ENCODE data around the gene RAP1GDS1. TPM values are rescaled to one million over a fixed set of nuclear protein-coding genes. Genes with fewer than 3 reads are reported as not detected.

Gene RAP1GDS1
- total and polyA plus RNA-seq, 2 of the 13 experiments (the other 11 are each of a cell fraction or from before 2014, with no cell fraction given) = 19.3 to 42.5 TPM

DNA sequence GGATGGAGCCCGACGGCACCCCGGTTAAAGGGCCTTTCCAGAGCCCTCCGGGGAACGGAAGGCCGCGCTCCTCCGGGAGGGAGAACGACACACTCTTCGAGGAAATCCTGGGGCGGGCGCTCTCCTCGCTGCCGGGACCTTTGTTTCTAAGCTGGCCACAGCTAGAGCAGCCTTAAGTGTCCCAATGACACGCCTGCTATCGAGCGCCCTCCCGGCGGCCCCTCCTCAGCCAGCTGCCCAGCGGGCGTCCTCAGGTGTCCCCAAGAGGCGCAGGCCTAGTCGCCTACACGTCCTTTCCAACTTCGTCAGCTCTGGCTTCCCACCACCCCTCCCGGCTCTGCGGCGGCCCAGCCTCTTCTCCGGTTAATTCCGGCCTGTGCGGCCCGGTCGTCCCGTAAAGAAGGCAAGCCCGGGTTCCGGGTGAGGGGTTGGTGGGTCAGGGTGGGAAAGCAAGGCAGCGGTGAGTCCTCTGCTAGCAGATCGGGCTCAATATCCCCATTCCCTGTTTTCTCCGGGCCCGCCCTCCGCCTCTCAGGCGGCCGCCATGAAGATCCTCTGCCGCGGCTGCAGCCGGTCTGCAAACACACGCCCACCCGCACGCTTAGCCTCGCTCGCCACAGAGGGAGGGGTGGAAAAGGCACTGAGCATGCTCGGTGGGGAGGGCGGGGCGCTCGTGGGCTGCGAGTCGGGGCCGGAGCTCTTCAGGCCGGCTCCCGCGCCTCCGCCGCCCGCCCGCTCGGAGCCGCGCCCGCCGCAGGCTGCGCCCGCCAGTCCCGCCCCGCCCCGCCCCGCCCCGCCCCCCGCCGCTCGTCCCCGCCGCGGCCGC, at the start of gene RAP1GDS1 (continued):
- TF ChIP-seq, protein P1, sequence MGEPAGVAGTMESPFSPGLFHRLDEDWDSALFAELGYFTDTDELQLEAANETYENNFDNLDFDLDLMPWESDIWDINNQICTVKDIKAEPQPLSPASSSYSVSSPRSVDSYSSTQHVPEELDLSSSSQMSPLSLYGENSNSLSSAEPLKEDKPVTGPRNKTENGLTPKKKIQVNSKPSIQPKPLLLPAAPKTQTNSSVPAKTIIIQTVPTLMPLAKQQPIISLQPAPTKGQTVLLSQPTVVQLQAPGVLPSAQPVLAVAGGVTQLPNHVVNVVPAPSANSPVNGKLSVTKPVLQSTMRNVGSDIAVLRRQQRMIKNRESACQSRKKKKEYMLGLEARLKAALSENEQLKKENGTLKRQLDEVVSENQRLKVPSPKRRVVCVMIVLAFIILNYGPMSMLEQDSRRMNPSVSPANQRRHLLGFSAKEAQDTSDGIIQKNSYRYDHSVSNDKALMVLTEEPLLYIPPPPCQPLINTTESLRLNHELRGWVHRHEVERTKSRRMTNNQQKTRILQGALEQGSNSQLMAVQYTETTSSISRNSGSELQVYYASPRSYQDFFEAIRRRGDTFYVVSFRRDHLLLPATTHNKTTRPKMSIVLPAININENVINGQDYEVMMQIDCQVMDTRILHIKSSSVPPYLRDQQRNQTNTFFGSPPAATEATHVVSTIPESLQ (CRISPR knock-in tag; conservative IDR thresholded peaks at IDR 0.05) = 0 out of 2 replicates have a peak, but pooled peaks have one; percentile 26
- peak; percentile 94 for TF ChIP-seq POLR2AphosphoS5 (IDR thresholded peaks at IDR 0.05; ENCODE audit: low read depth, low read length)
- no peak for TF ChIP-seq ZNF589 (CRISPR knock-in tag; conservative IDR thresholded peaks at IDR 0.05)
- no peak for TF ChIP-seq ARID2 (CRISPR knock-in tag; IDR thresholded peaks at IDR 0.05; ENCODE audit: borderline replicate concordance)
- TF ChIP-seq ZNF816 (CRISPR knock-in tag; IDR thresholded peaks at IDR 0.05; ENCODE audit: borderline replicate concordance) = peak; percentile 49
- TF ChIP-seq, protein P2, sequence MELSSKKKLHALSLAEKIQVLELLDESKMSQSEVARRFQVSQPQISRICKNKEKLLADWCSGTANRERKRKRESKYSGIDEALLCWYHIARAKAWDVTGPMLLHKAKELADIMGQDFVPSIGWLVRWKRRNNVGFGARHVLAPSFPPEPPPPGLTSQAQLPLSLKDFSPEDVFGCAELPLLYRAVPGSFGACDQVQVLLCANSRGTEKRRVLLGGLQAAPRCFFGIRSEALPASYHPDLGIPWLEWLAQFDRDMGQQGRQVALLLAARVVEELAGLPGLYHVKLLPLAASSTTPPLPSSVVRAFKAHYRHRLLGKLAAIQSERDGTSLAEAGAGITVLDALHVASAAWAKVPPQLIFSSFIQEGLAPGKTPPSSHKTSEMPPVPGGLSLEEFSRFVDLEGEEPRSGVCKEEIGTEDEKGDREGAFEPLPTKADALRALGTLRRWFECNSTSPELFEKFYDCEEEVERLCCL (CRISPR knock-in tag; IDR thresholded peaks at IDR 0.05; ENCODE audit: borderline replicate concordance) = no peak
- no peak for TF ChIP-seq ZNF724P (CRISPR knock-in tag; IDR thresholded peaks at IDR 0.05; ENCODE audit: borderline replicate concordance)
- no peak for TF ChIP-seq GABPA (IDR thresholded peaks at IDR 0.05; ENCODE audit: low read depth, low read length)
- peak; percentile 16; the same call in 1 of the 2 replicates for TF ChIP-seq GABPA (CRISPR knock-in tag; IDR thresholded peaks at IDR 0.05; ENCODE audit: low read depth)
- no peak for TF ChIP-seq CHD2 (IDR thresholded peaks at IDR 0.05; ENCODE audit: low read depth, low read length)
- TF ChIP-seq ZNF563 (CRISPR knock-in tag; IDR thresholded peaks at IDR 0.05) = peak; percentile 77; the same call in 1 of the 2 replicates
- no peak for TF ChIP-seq SMARCC2 (IDR thresholded peaks at IDR 0.05)
- 0 out of 2 replicates have a peak, but pooled peaks have one; percentile 26 for TF ChIP-seq CC2D1A (CRISPR knock-in tag; IDR thresholded peaks at IDR 0.05)
- peak; percentile 53; the same call in 1 of the 2 replicates for TF ChIP-seq MED1 (CRISPR knock-in tag; IDR thresholded peaks at IDR 0.05)
- TF ChIP-seq ZSCAN30 (CRISPR knock-in tag; IDR thresholded peaks at IDR 0.05) = peak; percentile 12; the same call in 1 of the 2 replicates
- TF ChIP-seq, protein P3, sequence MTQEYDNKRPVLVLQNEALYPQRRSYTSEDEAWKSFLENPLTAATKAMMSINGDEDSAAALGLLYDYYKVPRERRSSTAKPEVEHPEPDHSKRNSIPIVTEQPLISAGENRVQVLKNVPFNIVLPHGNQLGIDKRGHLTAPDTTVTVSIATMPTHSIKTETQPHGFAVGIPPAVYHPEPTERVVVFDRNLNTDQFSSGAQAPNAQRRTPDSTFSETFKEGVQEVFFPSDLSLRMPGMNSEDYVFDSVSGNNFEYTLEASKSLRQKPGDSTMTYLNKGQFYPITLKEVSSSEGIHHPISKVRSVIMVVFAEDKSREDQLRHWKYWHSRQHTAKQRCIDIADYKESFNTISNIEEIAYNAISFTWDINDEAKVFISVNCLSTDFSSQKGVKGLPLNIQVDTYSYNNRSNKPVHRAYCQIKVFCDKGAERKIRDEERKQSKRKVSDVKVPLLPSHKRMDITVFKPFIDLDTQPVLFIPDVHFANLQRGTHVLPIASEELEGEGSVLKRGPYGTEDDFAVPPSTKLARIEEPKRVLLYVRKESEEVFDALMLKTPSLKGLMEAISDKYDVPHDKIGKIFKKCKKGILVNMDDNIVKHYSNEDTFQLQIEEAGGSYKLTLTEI (CRISPR knock-in tag; conservative IDR thresholded peaks at IDR 0.05) = no peak
- peak; percentile 45 for TF ChIP-seq ZNF292 (CRISPR knock-in tag; IDR thresholded peaks at IDR 0.05; ENCODE audit: borderline replicate concordance, low read depth)
- TF ChIP-seq WIZ (CRISPR knock-in tag; IDR thresholded peaks at IDR 0.05) = no peak
- TF ChIP-seq AGO2 (optimal IDR thresholded peaks at IDR 0.05; ENCODE audit: low read depth, low read length) = peak; percentile 96
- no peak; the same call in 1 of the 2 replicates for TF ChIP-seq FLYWCH1 (CRISPR knock-in tag; IDR thresholded peaks at IDR 0.05)
- TF ChIP-seq ZSCAN20 (CRISPR knock-in tag; IDR thresholded peaks at IDR 0.05; ENCODE audit: borderline replicate concordance) = peak; percentile 76; the same call in 1 of the 2 replicates
- 0 out of 2 replicates have a peak, but pooled peaks have one; percentile 59 for TF ChIP-seq ZNF891 (CRISPR knock-in tag; IDR thresholded peaks at IDR 0.05)
- TF ChIP-seq, protein P4, sequence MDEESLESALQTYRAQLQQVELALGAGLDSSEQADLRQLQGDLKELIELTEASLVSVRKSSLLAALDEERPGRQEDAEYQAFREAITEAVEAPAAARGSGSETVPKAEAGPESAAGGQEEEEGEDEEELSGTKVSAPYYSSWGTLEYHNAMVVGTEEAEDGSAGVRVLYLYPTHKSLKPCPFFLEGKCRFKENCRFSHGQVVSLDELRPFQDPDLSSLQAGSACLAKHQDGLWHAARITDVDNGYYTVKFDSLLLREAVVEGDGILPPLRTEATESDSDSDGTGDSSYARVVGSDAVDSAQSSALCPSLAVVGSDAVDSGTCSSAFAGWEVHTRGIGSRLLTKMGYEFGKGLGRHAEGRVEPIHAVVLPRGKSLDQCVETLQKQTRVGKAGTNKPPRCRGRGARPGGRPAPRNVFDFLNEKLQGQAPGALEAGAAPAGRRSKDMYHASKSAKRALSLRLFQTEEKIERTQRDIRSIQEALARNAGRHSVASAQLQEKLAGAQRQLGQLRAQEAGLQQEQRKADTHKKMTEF (CRISPR knock-in tag; IDR thresholded peaks at IDR 0.05) = peak; percentile 76
- TF ChIP-seq TAF15 (IDR thresholded peaks at IDR 0.05; ENCODE audit: low read depth, low read length, poor library complexity, severe bottlenecking) = no peak

All from HepG2 (cell line).